ENCODE results near the gene MED1.
"Not testable (repeated sequence)": the region's sequence is repeated elsewhere in the genome, so short reads cannot be mapped to it uniquely, and the experiment has no call there.

The MED1 gene

GRCh38 chr17:39385040-39385439, 66.0 kb downstream of the MED1 start:
- no peak for TF ChIP-seq CTCF (conservative IDR thresholded peaks at IDR 0.05; ENCODE audit: control insufficient read depth, insufficient read depth, low read depth, low read length)
- no peak overlapping the region for H3K4me3 ChIP-seq (ENCODE audit: control insufficient read depth, low read depth, low read length)
- no peak for DNase-seq (ENCODE audit: low read depth)

GRCh38 chr17:39380144-39380543, 70.9 kb downstream of the MED1 start:
- no peak overlapping the region for H3K4me3 ChIP-seq (ENCODE audit: control insufficient read depth, low read depth, low read length)
- no peak for TF ChIP-seq CTCF (conservative IDR thresholded peaks at IDR 0.05; ENCODE audit: control insufficient read depth, insufficient read depth, low read depth, low read length)
- DNase-seq (ENCODE audit: low read depth) = no peak

GRCh38 chr17:39376434-39376833, 74.6 kb downstream of the MED1 start:
- H3K4me3 ChIP-seq (ENCODE audit: control insufficient read depth, low read depth, low read length) = no peak overlapping the region
- no peak for DNase-seq (ENCODE audit: low read depth)
- TF ChIP-seq CTCF (conservative IDR thresholded peaks at IDR 0.05; ENCODE audit: control insufficient read depth, insufficient read depth, low read depth, low read length) = no peak

- DNase-seq (ENCODE audit: low read depth) = not testable (repeated sequence)
These were observed 83.3 kb downstream of the MED1 start for GRCh38 chr17:39367805-39368204.

GRCh38 chr17:39365872-39366271, 85.2 kb downstream of the MED1 start:
- no peak for TF ChIP-seq CTCF (conservative IDR thresholded peaks at IDR 0.05; ENCODE audit: control insufficient read depth, insufficient read depth, low read depth, low read length)
- no peak for DNase-seq (ENCODE audit: low read depth)

More at GRCh38 chr17:39367805-39368204, 83.3 kb downstream of the MED1 start:
- not testable (repeated sequence) for H3K4me3 ChIP-seq (ENCODE audit: control insufficient read depth, low read depth, low read length)

GRCh38 chr17:39365242-39365641, 85.8 kb downstream of the MED1 start:
- no peak for TF ChIP-seq CTCF (conservative IDR thresholded peaks at IDR 0.05; ENCODE audit: control insufficient read depth, insufficient read depth, low read depth, low read length)
- DNase-seq (ENCODE audit: low read depth) = peak; percentile 77
- H3K4me3 ChIP-seq (ENCODE audit: control insufficient read depth, low read depth, low read length) = no peak overlapping the region

More at GRCh38 chr17:39365872-39366271, 85.2 kb downstream of the MED1 start:
- peak overlapping the region; percentile 20 for H3K4me3 ChIP-seq (ENCODE audit: control insufficient read depth, low read depth, low read length)

GRCh38 chr17:39364236-39365025, 86.6 kb downstream of the MED1 start:
- no peak for TF ChIP-seq CTCF (conservative IDR thresholded peaks at IDR 0.05; ENCODE audit: control insufficient read depth, insufficient read depth, low read depth, low read length)
- no peak overlapping the region for H3K4me3 ChIP-seq (ENCODE audit: control insufficient read depth, low read depth, low read length)
- DNase-seq (ENCODE audit: low read depth) = peak; percentile 23

Data from fibroblast of mammary gland (primary cell).